ENCODE results near the gene TGM2.

TGM2 gene

DNA sequence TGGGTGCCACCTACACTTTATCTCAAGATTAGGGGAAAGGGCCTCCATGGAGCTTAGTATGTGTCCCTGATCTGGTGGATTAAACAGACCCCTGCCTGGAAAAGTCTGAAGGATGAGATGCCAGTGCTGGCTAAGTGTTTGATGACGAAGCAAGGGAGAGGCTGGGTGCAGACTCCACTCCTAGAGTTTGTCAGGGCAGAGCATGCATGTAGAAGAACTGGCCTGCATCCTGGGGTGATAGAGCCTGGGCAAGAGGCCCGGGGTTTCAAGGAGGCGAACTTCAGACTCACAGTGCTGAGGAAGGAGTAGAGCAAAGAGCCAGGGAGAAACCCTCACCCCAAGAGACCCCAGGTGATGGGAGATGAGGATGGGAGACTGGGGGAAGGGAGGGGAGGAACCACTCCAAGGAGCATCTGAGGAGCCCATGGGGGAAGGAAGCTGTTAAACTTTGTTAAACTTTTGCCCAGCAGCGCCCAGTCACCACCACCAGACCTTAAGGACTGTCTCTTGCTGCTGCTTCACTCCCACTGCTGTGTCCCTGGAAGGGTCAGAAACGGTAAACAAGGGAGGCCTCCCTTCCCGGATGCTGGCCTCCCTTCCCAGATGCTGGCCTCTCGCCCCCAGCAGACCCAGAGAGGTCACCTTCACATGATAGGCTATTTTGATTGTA is 69.9 kb downstream of the TGM2 start:
- TF ChIP-seq, protein P1, sequence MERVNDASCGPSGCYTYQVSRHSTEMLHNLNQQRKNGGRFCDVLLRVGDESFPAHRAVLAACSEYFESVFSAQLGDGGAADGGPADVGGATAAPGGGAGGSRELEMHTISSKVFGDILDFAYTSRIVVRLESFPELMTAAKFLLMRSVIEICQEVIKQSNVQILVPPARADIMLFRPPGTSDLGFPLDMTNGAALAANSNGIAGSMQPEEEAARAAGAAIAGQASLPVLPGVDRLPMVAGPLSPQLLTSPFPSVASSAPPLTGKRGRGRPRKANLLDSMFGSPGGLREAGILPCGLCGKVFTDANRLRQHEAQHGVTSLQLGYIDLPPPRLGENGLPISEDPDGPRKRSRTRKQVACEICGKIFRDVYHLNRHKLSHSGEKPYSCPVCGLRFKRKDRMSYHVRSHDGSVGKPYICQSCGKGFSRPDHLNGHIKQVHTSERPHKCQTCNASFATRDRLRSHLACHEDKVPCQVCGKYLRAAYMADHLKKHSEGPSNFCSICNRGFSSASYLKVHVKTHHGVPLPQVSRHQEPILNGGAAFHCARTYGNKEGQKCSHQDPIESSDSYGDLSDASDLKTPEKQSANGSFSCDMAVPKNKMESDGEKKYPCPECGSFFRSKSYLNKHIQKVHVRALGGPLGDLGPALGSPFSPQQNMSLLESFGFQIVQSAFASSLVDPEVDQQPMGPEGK (CRISPR knock-in tag; IDR thresholded peaks at IDR 0.05; ENCODE audit: borderline replicate concordance): no peak
- TF ChIP-seq ZNF70 (CRISPR knock-in tag; IDR thresholded peaks at IDR 0.05) (no peak), ZC3H10 (CRISPR knock-in tag; IDR thresholded peaks at IDR 0.05) (no peak), ARNTL (CRISPR knock-in tag; IDR thresholded peaks at IDR 0.05; ENCODE audit: borderline replicate concordance, low read depth) (no peak), ISL1 (CRISPR knock-in tag; IDR thresholded peaks at IDR 0.05) (no peak), CSDC2 (CRISPR knock-in tag; IDR thresholded peaks at IDR 0.05) (no peak), RARB (CRISPR knock-in tag; IDR thresholded peaks at IDR 0.05) (no peak), ZNF8 (CRISPR knock-in tag; IDR thresholded peaks at IDR 0.05) (no peak), SNAI2 (CRISPR knock-in tag; IDR thresholded peaks at IDR 0.05) (no peak), ZFP30 (CRISPR knock-in tag; IDR thresholded peaks at IDR 0.05) (no peak), TOX (CRISPR knock-in tag; IDR thresholded peaks at IDR 0.05; ENCODE audit: borderline replicate concordance) (no peak)
- peak; percentile 41 for ATAC-seq

GRCh38 chr20:38094373-38094891 is 70.6 kb downstream of the TGM2 start:
- ATAC-seq: peak; percentile 59
- TF ChIP-seq, protein P1 (CRISPR knock-in tag; IDR thresholded peaks at IDR 0.05; ENCODE audit: borderline replicate concordance): no peak
- no peak for TF ChIP-seq PPARA (CRISPR knock-in tag; IDR thresholded peaks at IDR 0.05; ENCODE audit: borderline replicate concordance)
- TF ChIP-seq ZFP3 (CRISPR knock-in tag; IDR thresholded peaks at IDR 0.05): no peak
- no peak for TF ChIP-seq ZNF565 (CRISPR knock-in tag; conservative IDR thresholded peaks at IDR 0.05; ENCODE audit: low read depth)

GRCh38 chr20:38093641-38094077 is 71.4 kb downstream of the TGM2 start:
- ATAC-seq: no peak
- no peak for TF ChIP-seq BACH2 (CRISPR knock-in tag; IDR thresholded peaks at IDR 0.05; ENCODE audit: borderline replicate concordance)
- no peak for TF ChIP-seq ZC3H10 (CRISPR knock-in tag; IDR thresholded peaks at IDR 0.05)

GRCh38 chr20:38092915-38093314 is 72.2 kb downstream of the TGM2 start:
- TF ChIP-seq ZFP3 (CRISPR knock-in tag; IDR thresholded peaks at IDR 0.05): no peak
- TF ChIP-seq ZNF565 (CRISPR knock-in tag; conservative IDR thresholded peaks at IDR 0.05; ENCODE audit: low read depth): no peak
- TF ChIP-seq POU6F1 (CRISPR knock-in tag; IDR thresholded peaks at IDR 0.05; ENCODE audit: borderline replicate concordance, low read depth): no peak
- TF ChIP-seq ISL1 (CRISPR knock-in tag; IDR thresholded peaks at IDR 0.05): no peak
- no peak for TF ChIP-seq RARB (CRISPR knock-in tag; IDR thresholded peaks at IDR 0.05)
- no peak for TF ChIP-seq SNAI2 (CRISPR knock-in tag; IDR thresholded peaks at IDR 0.05)
- no peak for TF ChIP-seq CREB5 (CRISPR knock-in tag; IDR thresholded peaks at IDR 0.05; ENCODE audit: low read depth)
- ATAC-seq: no peak

- no peak for ATAC-seq
- TF ChIP-seq OSR1 (CRISPR knock-in tag; IDR thresholded peaks at IDR 0.05): no peak
These were observed 72.7 kb downstream of the TGM2 start for GRCh38 chr20:38092260-38092857.
